ENCODE results near the gene GALNT16. TPM values are rescaled to one million over a fixed set of nuclear protein-coding genes. Genes with fewer than 3 reads are reported as not detected.

Gene GALNT16
- total and polyA plus RNA-seq, 7 donors: 2.4 to 20.5 (median 5.3) TPM; not detected in 1

DNA sequence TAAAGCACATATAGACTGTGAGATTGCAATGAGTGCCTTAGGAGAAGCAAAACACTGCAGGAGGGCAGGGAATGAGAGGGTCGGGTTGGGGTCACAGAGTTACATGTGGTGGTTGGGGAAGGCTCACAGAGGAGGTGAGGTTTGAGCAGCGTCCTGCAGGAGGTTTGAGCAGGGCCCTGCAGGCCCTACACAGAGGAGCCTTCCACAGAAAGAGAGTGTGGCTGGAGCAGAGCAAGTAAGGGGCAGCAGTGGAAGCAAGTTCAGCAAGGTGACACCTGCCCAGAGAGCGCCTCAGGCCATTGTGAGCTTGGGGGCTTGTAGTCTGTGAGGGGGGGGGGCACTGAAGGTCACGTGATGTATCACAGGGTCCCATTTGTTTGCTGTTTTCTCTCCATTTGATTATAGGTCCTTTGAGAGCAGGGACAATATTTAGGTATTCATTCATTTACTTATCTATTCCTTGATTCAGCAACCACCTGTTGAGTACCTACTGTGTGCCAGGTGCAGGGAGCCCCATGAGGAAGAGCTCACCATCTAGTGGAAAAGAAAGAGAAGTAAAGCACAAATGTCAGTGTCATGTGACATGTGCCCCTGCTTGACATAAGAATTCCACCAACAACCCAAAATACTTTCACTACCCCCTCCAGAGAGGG, 56.6 kb downstream of the GALNT16 start:
- no peak for TF ChIP-seq POLR2AphosphoS5 (IDR thresholded peaks at IDR 0.05)
- TF ChIP-seq CTCF (IDR thresholded peaks at IDR 0.05): no peak
- no peak for TF ChIP-seq POLR2A (IDR thresholded peaks at IDR 0.05)
- TF ChIP-seq EP300 (IDR thresholded peaks at IDR 0.05): no peak
- H3K4me3 ChIP-seq: no peak overlapping the region
- 85 to 92% methylated on average over 4 of the region's 4 CpGs for WGBS, 2 donors
- H3K27me3 ChIP-seq: no peaks in the 10 kb centered on the region
- no peaks in the 10 kb centered on the region for H3K9me3 ChIP-seq
- DNase-seq: peak; percentile 40
- H3K4me1 ChIP-seq: peaks cover 0 to 21% (median 15%) of the 10 kb centered on the region in 4 donors
- intact Hi-C loops (cut with DNase I): no loop called here
- no peaks in the 10 kb centered on the region for H3K36me3 ChIP-seq
- H3K27ac ChIP-seq: peak overlapping the region in 3 of 4 donors; percentile 46 to 80 (median 49)

DNA sequence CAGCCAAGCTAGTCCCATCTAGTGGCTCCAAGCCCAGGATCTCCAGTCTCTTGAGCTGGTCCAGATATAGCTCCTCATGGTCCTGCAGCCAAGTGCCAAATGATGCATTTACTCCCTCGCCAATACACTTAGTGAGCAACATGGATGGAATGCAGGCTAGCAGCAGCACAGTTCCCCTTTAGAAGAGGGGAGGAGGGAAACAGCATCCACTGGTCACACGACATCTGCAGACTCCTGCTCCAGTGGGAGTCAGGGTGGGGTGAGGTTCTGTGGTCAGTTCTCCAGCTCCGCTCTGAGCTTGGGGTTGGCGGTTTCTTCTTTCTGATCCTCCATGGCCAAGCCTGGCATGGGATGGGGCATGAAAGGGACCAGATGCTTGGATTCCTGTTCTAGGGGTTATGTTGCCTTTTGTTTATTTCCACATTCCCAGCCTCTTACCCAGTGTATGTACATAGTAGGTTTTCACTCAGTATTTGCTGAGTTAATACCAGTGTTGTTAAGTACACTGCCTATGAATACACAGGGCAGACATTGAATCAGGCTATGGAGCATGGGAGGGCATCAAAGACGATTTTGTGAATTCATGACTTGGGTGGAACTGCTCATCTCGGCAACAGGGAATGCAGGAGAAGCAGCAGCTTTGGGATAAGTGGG, 57.3 kb downstream of the GALNT16 start:
- Histone ChIP-seq H3K36me3 (no peaks in the 10 kb centered on the region), H3K4me3 (no peak overlapping the region), H3K4me1 (peaks cover 0 to 21% (median 15%) of the 10 kb centered on the region in 4 donors), H3K27ac (peak overlapping the region; percentile 41 to 80 (median 48)), H3K27me3 (no peaks in the 10 kb centered on the region), H3K9me3 (no peaks in the 10 kb centered on the region)
- intact Hi-C loops (cut with DNase I): no loop called here
- TF ChIP-seq POLR2AphosphoS5 (IDR thresholded peaks at IDR 0.05) (peak in 3 of 4 donors; percentile 51 to 84 (median 66)), CTCF (IDR thresholded peaks at IDR 0.05) (no peak)
- WGBS, 2 donors: 75 to 83% methylated on average over 6 of the region's 6 CpGs
- DNase-seq: peak; percentile 90

DNA sequence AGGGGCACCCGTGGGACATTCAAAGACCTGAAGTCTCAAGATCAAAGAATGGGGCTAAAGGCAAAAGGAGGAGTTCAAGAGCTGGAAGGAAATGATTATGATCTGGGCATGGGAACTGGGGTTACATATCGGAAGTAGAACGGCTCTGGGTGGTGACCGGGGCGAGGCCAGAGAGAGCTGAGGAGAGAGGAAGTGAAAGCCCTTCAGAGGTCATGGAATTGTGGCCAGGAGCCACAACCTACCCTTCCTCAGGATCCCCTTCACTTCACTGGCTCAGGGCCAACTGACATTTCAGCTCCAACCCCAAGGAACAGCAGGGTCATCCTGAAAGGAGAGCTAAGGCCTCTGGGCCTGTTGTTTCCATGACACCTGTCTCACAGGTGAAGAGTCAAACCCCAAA, 57.8 kb downstream of the GALNT16 start:
- peak overlapping the region; percentile 39 to 80 (median 45) for H3K27ac ChIP-seq
- H3K9me3 ChIP-seq: no peaks in the 10 kb centered on the region
- H3K36me3 ChIP-seq: no peaks in the 10 kb centered on the region
- no peak overlapping the region for H3K4me3 ChIP-seq
- intact Hi-C loops (cut with DNase I): no loop called here
- peaks cover 0 to 21% (median 15%) of the 10 kb centered on the region in 4 donors for H3K4me1 ChIP-seq
- 81 to 86% methylated on average over 5 of the region's 5 CpGs for WGBS, 2 donors
- TF ChIP-seq EP300 (IDR thresholded peaks at IDR 0.05) (no peak), CTCF (IDR thresholded peaks at IDR 0.05) (no peak), POLR2AphosphoS5 (IDR thresholded peaks at IDR 0.05) (no peak), POLR2A (IDR thresholded peaks at IDR 0.05) (no peak)
- H3K27me3 ChIP-seq: no peaks in the 10 kb centered on the region
- no peak for DNase-seq

DNA sequence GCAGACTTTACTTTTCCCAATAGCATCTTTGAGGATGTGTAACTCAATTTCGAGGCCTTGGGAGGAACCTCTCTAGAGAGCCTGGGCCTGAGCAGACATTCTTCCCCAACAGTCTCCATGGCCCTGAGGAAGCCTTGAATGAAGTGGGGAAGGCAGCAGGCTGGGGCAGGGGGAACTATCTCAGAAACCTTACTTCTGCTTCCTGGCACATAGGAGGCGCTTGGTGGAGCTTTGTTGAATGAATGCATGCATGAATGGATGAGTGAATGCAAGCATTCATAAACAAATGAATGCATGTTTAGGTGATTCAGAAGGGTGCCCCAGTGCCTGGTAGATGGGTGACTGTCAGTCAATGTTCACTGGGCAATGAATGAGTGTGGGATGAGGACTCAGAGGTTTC, 58.3 kb downstream of the GALNT16 start:
- H3K9me3 ChIP-seq: no peaks in the 10 kb centered on the region
- peaks cover 0 to 21% (median 15%) of the 10 kb centered on the region in 4 donors for H3K4me1 ChIP-seq
- no peaks in the 10 kb centered on the region for H3K36me3 ChIP-seq
- DNase-seq: no peak
- intact Hi-C loops (cut with DNase I): no loop called here
- no peak overlapping the region for H3K4me3 ChIP-seq
- peak overlapping the region in 2 of 4 donors; percentile 49 to 80 for H3K27ac ChIP-seq
- H3K27me3 ChIP-seq: no peaks in the 10 kb centered on the region
- WGBS, 2 donors: 85 to 88% methylated on average over 2 of the region's 2 CpGs
- TF ChIP-seq EP300 (IDR thresholded peaks at IDR 0.05): no peak
- no peak for TF ChIP-seq POLR2A (IDR thresholded peaks at IDR 0.05)
- TF ChIP-seq POLR2AphosphoS5 (IDR thresholded peaks at IDR 0.05): no peak
- TF ChIP-seq CTCF (IDR thresholded peaks at IDR 0.05): no peak
